HepG2 (cell line): ENCODE results near the gene KLHDC1.

ENCODE experiments used
- ASH2L ChIP-seq: fragments of 300-600, 200-600 bp; sonication (generic); IDR thresholded peaks from 2 replicates; pipeline ENCODE4 v1.7.0; 2017; ENCODE audit warnings: low read depth, mild to moderate bottlenecking, moderate library complexity, mixed read lengths, low read length; ENCODE audit not compliant: insufficient read length
- ESRRA ChIP-seq: sonication (generic); formaldehyde crosslinking; IDR thresholded peaks from 2 replicates; pipeline ENCODE4 v1.5.1; 2020; ENCODE audit warnings: mild to moderate bottlenecking, low read depth, missing genetic modification reagents
- MYNN ChIP-seq: sonication (generic); formaldehyde crosslinking; IDR thresholded peaks from 2 replicates; pipeline ENCODE4 v1.4.0; 2020; ENCODE audit warnings: mild to moderate bottlenecking, low read depth, missing genetic modification reagents
- PHF20 ChIP-seq: sonication (generic); formaldehyde crosslinking; IDR thresholded peaks from 2 replicates; pipeline ENCODE4 v1.5.0; 2020; ENCODE audit warnings: mild to moderate bottlenecking, missing genetic modification reagents
- RAD21 ChIP-seq: fragments of 450-650 bp; formaldehyde crosslinking; IDR thresholded peaks from 2 replicates; pipeline ENCODE4 v1.5.0; 2020; ENCODE audit warnings: mild to moderate bottlenecking
- RFX5 ChIP-seq: IDR thresholded peaks from 2 replicates; pipeline ENCODE4 v1.6.1; 2011; ENCODE audit warnings: low read depth, low read length, improper control_type of control experiment
- SKI ChIP-seq: fragments of 450-650 bp; IDR thresholded peaks from one replicate; pipeline ENCODE4 v1.6.1; 2018; ENCODE audit warnings: mild to moderate bottlenecking; ENCODE audit not compliant: partially characterized antibody
- ZBTB20 ChIP-seq: sonication (generic); formaldehyde crosslinking; IDR thresholded peaks from 2 replicates; pipeline ENCODE4 v1.8.1; 2023; ENCODE audit warnings: missing genetic modification reagents, low read depth, mild to moderate bottlenecking, borderline replicate concordance
- ZFP1 ChIP-seq: IDR thresholded peaks from 2 replicates; pipeline ENCODE4 v1.6.1; 2016
- ZFP36L1 ChIP-seq: sonication (generic); formaldehyde crosslinking; IDR thresholded peaks from 2 replicates; pipeline ENCODE4 v1.8.0; 2022; ENCODE audit warnings: mild to moderate bottlenecking, missing genetic modification reagents, moderate library complexity
- ZNF703 ChIP-seq: sonication (generic); formaldehyde crosslinking; IDR thresholded peaks from 2 replicates; pipeline ENCODE4 v1.5.1; 2020; ENCODE audit warnings: missing genetic modification reagents, mild to moderate bottlenecking, moderate library complexity, borderline replicate concordance
- TF ChIP-seq, protein P1 (sequence below): sonication (generic); formaldehyde crosslinking; IDR thresholded peaks from 2 replicates; pipeline ENCODE4 v1.5.0; 2020; ENCODE audit warnings: mild to moderate bottlenecking, missing genetic modification reagents, moderate library complexity
- TF ChIP-seq, protein P2 (sequence below): sonication (generic); formaldehyde crosslinking; IDR thresholded peaks from 2 replicates; pipeline ENCODE4 v1.4.0; 2020; ENCODE audit warnings: missing genetic modification reagents
- TF ChIP-seq, protein P3 (sequence below), 2 experiments: sonication (generic) in 1 of 2; formaldehyde crosslinking in 1 of 2; IDR thresholded peaks; 2 replicates each; pipeline versions ENCODE4 v1.5.1 to v1.6.1; 2011 to 2020; ENCODE audit warnings: borderline replicate concordance in 1 of 2, low read depth in 1 of 2, low read length in 1 of 2, mild to moderate bottlenecking in 1 of 2, missing genetic modification reagents in 1 of 2, moderate library complexity in 1 of 2

DNA sequence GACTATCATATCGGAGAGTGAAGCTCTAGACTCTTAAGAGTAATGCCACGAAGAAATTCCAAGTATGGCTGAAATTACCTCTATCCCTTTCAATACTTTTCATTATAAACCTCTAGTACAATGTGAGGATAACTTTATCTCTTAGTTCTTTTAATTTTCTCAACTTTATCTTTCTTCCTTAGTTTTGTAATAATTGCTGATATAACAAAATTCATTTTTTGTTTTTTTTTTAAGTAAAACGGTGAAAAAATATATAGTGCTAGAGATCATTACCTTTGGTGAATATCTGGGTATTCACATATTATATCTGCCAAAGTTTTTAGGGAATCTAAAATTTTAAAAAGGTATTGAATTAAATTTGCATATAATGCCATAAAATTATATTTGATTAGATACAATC is 38.4 kb upstream of the KLHDC1 start:
- TF ChIP-seq ZFP1 (CRISPR knock-in tag) (no peak), RFX5 (no peak), ESRRA (no peak), ZBTB20 (CRISPR knock-in tag) (no peak), PHF20 (CRISPR knock-in tag) (no peak), ZFP36L1 (CRISPR knock-in tag) (no peak), ASH2L (no peak), RAD21 (CRISPR knock-in tag) (no peak), MYNN (CRISPR knock-in tag) (no peak), SKI (no peak), ZNF703 (no peak)
- TF ChIP-seq, protein P1, sequence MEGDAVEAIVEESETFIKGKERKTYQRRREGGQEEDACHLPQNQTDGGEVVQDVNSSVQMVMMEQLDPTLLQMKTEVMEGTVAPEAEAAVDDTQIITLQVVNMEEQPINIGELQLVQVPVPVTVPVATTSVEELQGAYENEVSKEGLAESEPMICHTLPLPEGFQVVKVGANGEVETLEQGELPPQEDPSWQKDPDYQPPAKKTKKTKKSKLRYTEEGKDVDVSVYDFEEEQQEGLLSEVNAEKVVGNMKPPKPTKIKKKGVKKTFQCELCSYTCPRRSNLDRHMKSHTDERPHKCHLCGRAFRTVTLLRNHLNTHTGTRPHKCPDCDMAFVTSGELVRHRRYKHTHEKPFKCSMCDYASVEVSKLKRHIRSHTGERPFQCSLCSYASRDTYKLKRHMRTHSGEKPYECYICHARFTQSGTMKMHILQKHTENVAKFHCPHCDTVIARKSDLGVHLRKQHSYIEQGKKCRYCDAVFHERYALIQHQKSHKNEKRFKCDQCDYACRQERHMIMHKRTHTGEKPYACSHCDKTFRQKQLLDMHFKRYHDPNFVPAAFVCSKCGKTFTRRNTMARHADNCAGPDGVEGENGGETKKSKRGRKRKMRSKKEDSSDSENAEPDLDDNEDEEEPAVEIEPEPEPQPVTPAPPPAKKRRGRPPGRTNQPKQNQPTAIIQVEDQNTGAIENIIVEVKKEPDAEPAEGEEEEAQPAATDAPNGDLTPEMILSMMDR (CRISPR knock-in tag) = no peak
- TF ChIP-seq, protein P2, sequence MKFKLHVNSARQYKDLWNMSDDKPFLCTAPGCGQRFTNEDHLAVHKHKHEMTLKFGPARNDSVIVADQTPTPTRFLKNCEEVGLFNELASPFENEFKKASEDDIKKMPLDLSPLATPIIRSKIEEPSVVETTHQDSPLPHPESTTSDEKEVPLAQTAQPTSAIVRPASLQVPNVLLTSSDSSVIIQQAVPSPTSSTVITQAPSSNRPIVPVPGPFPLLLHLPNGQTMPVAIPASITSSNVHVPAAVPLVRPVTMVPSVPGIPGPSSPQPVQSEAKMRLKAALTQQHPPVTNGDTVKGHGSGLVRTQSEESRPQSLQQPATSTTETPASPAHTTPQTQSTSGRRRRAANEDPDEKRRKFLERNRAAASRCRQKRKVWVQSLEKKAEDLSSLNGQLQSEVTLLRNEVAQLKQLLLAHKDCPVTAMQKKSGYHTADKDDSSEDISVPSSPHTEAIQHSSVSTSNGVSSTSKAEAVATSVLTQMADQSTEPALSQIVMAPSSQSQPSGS (CRISPR knock-in tag) = no peak
- TF ChIP-seq, protein P3, sequence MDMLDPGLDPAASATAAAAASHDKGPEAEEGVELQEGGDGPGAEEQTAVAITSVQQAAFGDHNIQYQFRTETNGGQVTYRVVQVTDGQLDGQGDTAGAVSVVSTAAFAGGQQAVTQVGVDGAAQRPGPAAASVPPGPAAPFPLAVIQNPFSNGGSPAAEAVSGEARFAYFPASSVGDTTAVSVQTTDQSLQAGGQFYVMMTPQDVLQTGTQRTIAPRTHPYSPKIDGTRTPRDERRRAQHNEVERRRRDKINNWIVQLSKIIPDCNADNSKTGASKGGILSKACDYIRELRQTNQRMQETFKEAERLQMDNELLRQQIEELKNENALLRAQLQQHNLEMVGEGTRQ (IDR thresholded peaks at IDR 0.05; ENCODE audit: low read depth, low read length) = no peak
- TF ChIP-seq, protein P3 (CRISPR knock-in tag; IDR thresholded peaks at IDR 0.05; ENCODE audit: borderline replicate concordance) = no peak
